IPS DF 6.9 (cell line): ENCODE results near the gene DLGAP1.

Experiments used
- DNase-seq: peaks from one replicate; pipeline ENCODE4 v3.0.0-alpha.2; 2013; ENCODE audit warnings: low read depth, low spot score
- H3K27ac ChIP-seq: one replicate; pipeline ENCODE4 v1.5.1; 2013; ENCODE audit warnings: low read length, control low read depth
- H3K27me3 ChIP-seq: 2 replicates; pipeline ENCODE4 v1.6.1; 2013; ENCODE audit warnings: mild to moderate bottlenecking, low read length; ENCODE audit not compliant: control insufficient read depth, insufficient read depth
- H3K36me3 ChIP-seq: 2 replicates; pipeline ENCODE4 v1.6.1; 2013; ENCODE audit warnings: low read length; ENCODE audit not compliant: control insufficient read depth, insufficient read depth
- H3K4me1 ChIP-seq: 2 replicates; pipeline ENCODE4 v1.6.1; 2013; ENCODE audit warnings: low read length; ENCODE audit not compliant: control insufficient read depth, insufficient read depth
- H3K4me3 ChIP-seq: 2 replicates; pipeline ENCODE4 v1.5.1; 2013; ENCODE audit warnings: mild to moderate bottlenecking, low read length
- H3K9me3 ChIP-seq: 2 replicates; pipeline ENCODE4 v1.6.1; 2013; ENCODE audit warnings: low read length, inconsistent platforms; ENCODE audit not compliant: control insufficient read depth, insufficient read depth
- WGBS: extraction: QIAGEN DNeasy Blood & Tissue Kit; methylation state at CpG from one replicate; pipeline ENCODE4 v1.1.7; 2013; ENCODE audit warnings: mixed read lengths, missing lambda C conversion rate; ENCODE audit not compliant: insufficient read length, insufficient coverage; 5-methylcytosine and 5-hydroxymethylcytosine counted together

DLGAP1 gene

GRCh38 chr18:3649633-3650426, 805.3 kb downstream of the DLGAP1 start:
- Histone ChIP-seq H3K4me3 (no peak overlapping the region), H3K36me3 (no peaks in the 10 kb centered on the region), H3K27ac (no peak overlapping the region), H3K4me1 (peaks cover 3% of the 10 kb centered on the region), H3K27me3 (no peaks in the 10 kb centered on the region), H3K9me3 (no peaks in the 10 kb centered on the region)
- DNase-seq, result no peak
- WGBS, result no CpG with 5 or more reads among the region's 8 CpGs

GRCh38 chr18:3649135-3649632, 805.9 kb downstream of the DLGAP1 start:
- Histone ChIP-seq H3K27ac (no peak overlapping the region), H3K9me3 (no peaks in the 10 kb centered on the region), H3K27me3 (no peaks in the 10 kb centered on the region), H3K36me3 (no peaks in the 10 kb centered on the region), H3K4me3 (no peak overlapping the region), H3K4me1 (peaks cover 2% of the 10 kb centered on the region)
- WGBS, result no CpG with 5 or more reads among the region's 6 CpGs
- no peak for DNase-seq

- Histone ChIP-seq H3K27me3 (no peaks in the 10 kb centered on the region), H3K4me1 (peaks cover 2% of the 10 kb centered on the region), H3K36me3 (no peaks in the 10 kb centered on the region), H3K9me3 (no peaks in the 10 kb centered on the region), H3K4me3 (no peak overlapping the region), H3K27ac (no peak overlapping the region)
- no CpG with 5 or more reads among the region's 2 CpGs for whole genome bisulfite sequencing
- DNase-seq, result no peak
Measured at GRCh38 chr18:3648641-3649040, 806.5 kb downstream of the DLGAP1 start.

- H3K4me1 ChIP-seq, result peaks cover 2% of the 10 kb centered on the region
- DNase-seq, result no peak
- H3K27me3 ChIP-seq, result no peaks in the 10 kb centered on the region
- no peak overlapping the region for H3K4me3 ChIP-seq
- no peaks in the 10 kb centered on the region for H3K36me3 ChIP-seq
- no CpG with 5 or more reads among the region's 6 CpGs for whole genome bisulfite sequencing
- H3K9me3 ChIP-seq, result no peaks in the 10 kb centered on the region
- no peak overlapping the region for H3K27ac ChIP-seq
Measured at GRCh38 chr18:3648200-3648599, 806.9 kb downstream of the DLGAP1 start.

GRCh38 chr18:3647636-3648035, 807.5 kb downstream of the DLGAP1 start:
- Histone ChIP-seq H3K4me3 (no peak overlapping the region), H3K27ac (no peak overlapping the region), H3K9me3 (no peaks in the 10 kb centered on the region), H3K27me3 (no peaks in the 10 kb centered on the region), H3K36me3 (no peaks in the 10 kb centered on the region), H3K4me1 (peaks cover under 1% of the 10 kb centered on the region)
- WGBS, result no CpG with 5 or more reads among the region's 4 CpGs
- no peak for DNase-seq

- H3K27me3 ChIP-seq, result no peaks in the 10 kb centered on the region
- no CpG with 5 or more reads among the region's 5 CpGs for WGBS
- no peak overlapping the region for H3K4me3 ChIP-seq
- no peaks in the 10 kb centered on the region for H3K36me3 ChIP-seq
- no peak for DNase-seq
- no peaks in the 10 kb centered on the region for H3K9me3 ChIP-seq
- H3K27ac ChIP-seq, result no peak overlapping the region
- no peaks in the 10 kb centered on the region for H3K4me1 ChIP-seq
Measured at GRCh38 chr18:3645384-3646156, 809.5 kb downstream of the DLGAP1 start.

GRCh38 chr18:3634250-3634939, 820.7 kb downstream of the DLGAP1 start:
- DNase-seq, result no peak
- no peak overlapping the region for H3K4me3 ChIP-seq
- whole genome bisulfite sequencing, result no CpG with 5 or more reads among the region's 3 CpGs
- H3K36me3 ChIP-seq, result no peaks in the 10 kb centered on the region
- no peaks in the 10 kb centered on the region for H3K4me1 ChIP-seq
- no peaks in the 10 kb centered on the region for H3K9me3 ChIP-seq
- no peak overlapping the region for H3K27ac ChIP-seq
- H3K27me3 ChIP-seq, result no peaks in the 10 kb centered on the region

GRCh38 chr18:3631887-3632286, 823.2 kb downstream of the DLGAP1 start:
- Histone ChIP-seq H3K4me1 (no peaks in the 10 kb centered on the region), H3K27ac (no peak overlapping the region), H3K36me3 (no peaks in the 10 kb centered on the region), H3K27me3 (no peaks in the 10 kb centered on the region), H3K9me3 (no peaks in the 10 kb centered on the region), H3K4me3 (no peak overlapping the region)
- no peak for DNase-seq
- WGBS, result no CpG with 5 or more reads among the region's 5 CpGs

- no peak for DNase-seq
- WGBS, result no CpG with 5 or more reads among the region's 5 CpGs
- Histone ChIP-seq H3K36me3 (no peaks in the 10 kb centered on the region), H3K9me3 (no peaks in the 10 kb centered on the region), H3K4me1 (peaks cover 11% of the 10 kb centered on the region), H3K27me3 (no peaks in the 10 kb centered on the region), H3K4me3 (no peak overlapping the region), H3K27ac (no peak overlapping the region)
Measured at GRCh38 chr18:3626929-3627458, 828.1 kb downstream of the DLGAP1 start.

GRCh38 chr18:3625742-3626091, 829.4 kb downstream of the DLGAP1 start:
- Histone ChIP-seq H3K4me1 (peaks cover 11% of the 10 kb centered on the region), H3K27me3 (no peaks in the 10 kb centered on the region), H3K36me3 (no peaks in the 10 kb centered on the region), H3K4me3 (no peak overlapping the region), H3K27ac (no peak overlapping the region), H3K9me3 (no peaks in the 10 kb centered on the region)
- no peak for DNase-seq
